ENCODE measurements around the gene C2CD2. TPM values are rescaled to one million over a fixed set of nuclear protein-coding genes. Genes with fewer than 3 reads are reported as not detected.

The C2CD2 gene
- total RNA-seq, 2 experiments from 2014 or later, result 8.2 to 8.8 TPM

GRCh38 chr21:42001781-42002180 lies 48.0 kb upstream of the C2CD2 start:
- Mint-ChIP-seq H3K4me1 (ENCODE audit: low read depth) (peaks cover 39% of the 10 kb centered on the region), H3K27me3 (no peaks in the 10 kb centered on the region), H3K27ac (no peak overlapping the region), H3K36me3 (ENCODE audit: low read depth) (peaks cover 60% of the 10 kb centered on the region), H3K4me3 (no peak overlapping the region), H3K9me3 (no peaks in the 10 kb centered on the region)
- Histone ChIP-seq H3K4me3 (ENCODE audit: low read length) (no peak overlapping the region), H3K27ac (ENCODE audit: low read depth in 1 of 2, low read length in 2 of 2) (no peak overlapping the region), H3K27me3 (ENCODE audit: control insufficient read depth in 1 of 2, insufficient read depth in 2 of 2, low read length in 2 of 2) (no peaks in the 10 kb centered on the region), H3K9me3 (ENCODE audit: control insufficient read depth in 1 of 2, insufficient read depth in 1 of 2, low read length in 2 of 2) (no peaks in the 10 kb centered on the region), H3K4me1 (ENCODE audit: insufficient read depth, low read length) (peaks cover 15% of the 10 kb centered on the region), H3K36me3 (ENCODE audit: insufficient read depth, low read length) (peaks cover 12% of the 10 kb centered on the region)
- DNase-seq (no peak), ATAC-seq (ENCODE audit: poor library complexity) (no peak)
- intact Hi-C loops (cut with DNase I, micrococcal nuclease), result loop anchor here in 1 of 2 experiments (10.0 kb wide), 1 partner anchor 117 kb away; no protein-coding TSS in a partner anchor
- ChIA-PET CTCF (interaction anchor here (1.3 kb wide), 1 partner anchor 106 kb away, joined by 3 read pairs; no protein-coding TSS in a partner anchor), POLR2A (interaction anchor here (0.9 kb wide), 1 partner anchor 61 kb away, joined by 6 read pairs; no protein-coding TSS in a partner anchor)
- TF ChIP-seq CTCF (IDR thresholded peaks at IDR 0.05), result no peak

GRCh38 chr21:42000908-42001307 lies 47.1 kb upstream of the C2CD2 start:
- no peak overlapping the region for H3K4me3 Mint-ChIP-seq
- CTCF ChIA-PET, result interaction anchor here (1.3 kb wide), 1 partner anchor 107 kb away, joined by 3 read pairs; no protein-coding TSS in a partner anchor

DNA sequence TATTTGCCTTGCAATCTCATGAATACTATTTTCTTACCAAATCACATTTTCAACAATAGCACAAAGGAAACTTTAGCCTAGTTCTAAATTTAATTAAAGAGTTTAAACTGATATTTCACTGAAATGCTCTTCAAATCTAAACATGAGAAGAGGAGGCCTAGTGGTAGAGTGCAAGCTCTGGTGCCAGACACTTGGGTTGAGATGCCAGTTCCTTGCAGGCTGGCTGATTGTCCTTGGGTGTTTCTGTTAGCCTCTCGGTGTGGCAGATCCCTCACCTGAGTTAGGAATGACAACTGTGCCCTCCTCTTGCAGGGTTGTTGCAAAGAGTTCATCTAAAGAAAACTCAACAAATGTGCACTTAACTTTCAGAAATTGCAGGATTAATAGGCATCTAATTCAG lies 43.8 kb upstream of the C2CD2 start:
- Mint-ChIP-seq H3K4me3 (no peak overlapping the region), H3K27me3 (no peaks in the 10 kb centered on the region), H3K36me3 (ENCODE audit: low read depth) (peaks cover 86% of the 10 kb centered on the region), H3K4me1 (ENCODE audit: low read depth) (peaks cover 16% of the 10 kb centered on the region), H3K9me3 (no peaks in the 10 kb centered on the region), H3K27ac (no peak overlapping the region)
- no peak overlapping the region for H3K27ac ChIP-seq (ENCODE audit: low read depth in 1 of 2, low read length in 2 of 2)
- no peaks in the 10 kb centered on the region for H3K27me3 ChIP-seq (ENCODE audit: control insufficient read depth in 1 of 2, insufficient read depth in 2 of 2, low read length in 2 of 2)
- no peak for TF ChIP-seq CTCF (IDR thresholded peaks at IDR 0.05)
- ChIA-PET POLR2A (no interaction called here), CTCF (no interaction called here)
- DNase-seq (no peak), ATAC-seq (ENCODE audit: poor library complexity) (no peak)
- peaks cover 33% of the 10 kb centered on the region for H3K36me3 ChIP-seq (ENCODE audit: insufficient read depth, low read length)
- intact Hi-C loops (cut with DNase I, micrococcal nuclease), result no loop called here
- H3K9me3 ChIP-seq (ENCODE audit: control insufficient read depth in 1 of 2, insufficient read depth in 1 of 2, low read length in 2 of 2), result peaks cover 0 to 9% of the 10 kb centered on the region in 2 experiments
- H3K4me3 ChIP-seq (ENCODE audit: low read length), result no peak overlapping the region
- H3K4me1 ChIP-seq (ENCODE audit: insufficient read depth, low read length), result peaks cover 9% of the 10 kb centered on the region

More at GRCh38 chr21:42000908-42001307, 47.1 kb upstream of the C2CD2 start:
- H3K4me3 ChIP-seq (ENCODE audit: low read length), result no peak overlapping the region
- Mint-ChIP-seq H3K27ac (no peak overlapping the region), H3K27me3 (no peaks in the 10 kb centered on the region), H3K4me1 (ENCODE audit: low read depth) (peaks cover 33% of the 10 kb centered on the region), H3K9me3 (no peaks in the 10 kb centered on the region), H3K36me3 (ENCODE audit: low read depth) (peaks cover 64% of the 10 kb centered on the region)
- ATAC-seq (ENCODE audit: poor library complexity) (no peak), DNase-seq (no peak)
- H3K4me1 ChIP-seq (ENCODE audit: insufficient read depth, low read length), result peaks cover 15% of the 10 kb centered on the region
- peaks cover 0 to 4% of the 10 kb centered on the region in 2 experiments for H3K9me3 ChIP-seq (ENCODE audit: control insufficient read depth in 1 of 2, insufficient read depth in 1 of 2, low read length in 2 of 2)
- no peaks in the 10 kb centered on the region for H3K27me3 ChIP-seq (ENCODE audit: control insufficient read depth in 1 of 2, insufficient read depth in 2 of 2, low read length in 2 of 2)
- POLR2A ChIA-PET, result interaction anchor here (0.5 to 1.0 kb wide), 2 partner anchors 62 to 184 kb away, joined by 3 to 4 read pairs; no protein-coding TSS in a partner anchor
- H3K27ac ChIP-seq (ENCODE audit: low read depth in 1 of 2, low read length in 2 of 2), result no peak overlapping the region
- H3K36me3 ChIP-seq (ENCODE audit: insufficient read depth, low read length), result peaks cover 16% of the 10 kb centered on the region
- intact Hi-C loops (cut with DNase I, micrococcal nuclease), result loop anchor here in 1 of 2 experiments (10.0 kb wide), 1 partner anchor 116 kb away; no protein-coding TSS in a partner anchor
- no peak for TF ChIP-seq CTCF (IDR thresholded peaks at IDR 0.05)
